Glomerular endothelial cell (primary cell): ENCODE measurements around the gene DHRSX. TPM values are rescaled to one million over a fixed set of nuclear protein-coding genes. Genes with fewer than 3 reads are reported as not detected.
"Not testable (repeated sequence)": the region's sequence is repeated elsewhere in the genome, so short reads cannot be mapped to it uniquely, and the experiment has no call there.

Experiments
- DNase-seq: peaks from one replicate; pipeline ENCODE4 v3.0.0-alpha.2; 2011; ENCODE audit warnings: low read depth, low spot score; ENCODE audit errors: extremely low read depth
- total RNA-seq: library from RNA; depleted of rRNA; stranded (reverse); fragments of >200 nt; gene quantifications from 2 replicates; pipeline ENCODE4 v1.2.3, GENCODE V29; 2015

DHRSX gene
- total RNA-seq, 1 donor from 2014 or later, result 22.5 TPM

DNA sequence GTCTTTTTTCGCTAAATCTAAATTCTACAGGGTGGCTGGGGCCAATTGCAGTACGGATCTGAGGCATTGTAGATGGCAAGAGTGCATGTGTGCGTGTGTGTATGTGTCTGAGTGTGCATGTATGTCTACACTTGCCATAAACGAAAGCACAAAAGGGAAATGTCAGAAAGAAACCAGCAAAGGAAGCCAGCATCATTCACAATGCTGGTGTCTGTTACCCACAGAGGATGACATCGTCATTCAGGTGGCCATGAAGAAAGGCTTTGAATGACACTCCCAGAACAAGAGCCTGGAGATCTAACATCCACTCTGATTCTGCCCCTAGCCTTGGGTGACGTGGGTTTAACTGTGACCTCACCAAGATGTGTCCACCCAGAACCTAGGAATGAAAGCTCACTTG lies 124.6 kb downstream of the DHRSX start:
- DNase-seq, result no peak

DNA sequence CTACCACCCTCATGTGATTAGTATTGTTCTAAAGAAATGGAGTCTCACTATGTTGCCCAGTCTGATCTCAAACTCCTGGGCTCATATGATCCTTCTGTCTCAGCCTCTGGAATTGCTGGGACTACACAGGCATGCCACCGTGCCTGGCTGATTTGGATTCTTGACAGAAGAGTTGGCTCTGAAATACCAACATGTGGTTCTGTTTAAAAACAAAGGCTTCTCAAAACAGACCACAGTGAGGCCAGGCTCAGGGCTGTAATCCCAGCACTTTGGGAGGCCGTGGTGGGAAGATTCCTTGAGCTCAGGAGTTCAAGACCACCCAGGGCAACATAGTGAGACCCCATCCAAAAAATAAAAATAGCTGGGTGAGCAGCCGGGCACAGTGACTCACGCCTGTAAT lies 126.7 kb downstream of the DHRSX start:
- DNase-seq, result no peak

DNA sequence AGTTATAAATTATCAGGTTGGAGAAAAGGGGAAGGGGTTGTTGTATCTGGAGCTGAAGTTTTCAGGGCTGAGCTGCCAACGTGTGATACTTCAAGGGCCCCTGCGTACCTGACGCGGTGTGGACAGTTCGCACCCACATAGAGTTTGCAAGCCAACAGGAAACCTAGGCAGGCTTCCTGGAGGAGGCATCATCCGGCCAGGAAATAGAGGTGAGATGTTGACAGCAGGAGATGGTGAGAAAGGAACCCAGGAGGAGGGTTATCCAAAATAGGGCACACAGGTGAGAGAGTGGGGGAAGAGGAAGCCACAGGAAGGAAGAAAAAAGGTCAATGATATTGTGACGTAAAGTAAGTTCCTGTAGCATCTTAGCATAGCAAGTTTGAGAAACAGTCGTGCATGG lies 127.2 kb downstream of the DHRSX start:
- DNase-seq, result no peak

DNA sequence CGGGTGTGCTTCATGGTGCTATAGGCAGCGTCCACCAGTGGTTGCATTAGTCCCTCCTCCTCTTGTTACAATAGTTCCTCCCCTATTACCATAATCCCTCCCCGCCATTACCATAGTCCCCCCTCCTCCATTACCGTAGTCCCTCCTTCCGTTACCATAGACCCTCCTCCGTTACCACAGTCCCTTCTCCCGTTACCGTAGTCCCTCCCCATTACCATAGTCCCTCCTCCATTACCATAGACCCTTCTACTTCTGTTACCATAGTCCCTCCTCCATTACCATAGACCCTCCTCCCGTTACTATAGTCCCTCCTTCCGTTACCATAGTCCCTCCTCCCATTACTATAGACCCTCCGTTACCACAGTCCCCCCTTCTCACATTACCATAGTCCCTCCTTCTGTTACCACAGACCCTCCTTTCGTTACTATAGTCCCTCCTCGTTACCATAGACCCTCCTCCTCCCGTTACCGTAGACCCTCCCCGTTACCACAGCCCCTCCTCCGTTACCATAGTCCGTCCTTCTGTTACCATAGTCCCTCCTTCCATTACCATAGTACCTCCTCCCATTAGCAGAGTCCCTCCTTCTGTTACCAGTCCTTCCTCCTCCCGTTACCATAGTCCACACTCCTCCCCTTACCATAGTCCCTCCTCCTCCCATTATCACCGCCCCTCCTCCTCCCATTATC lies 129.6 kb downstream of the DHRSX start:
- DNase-seq, result no peak

DNA sequence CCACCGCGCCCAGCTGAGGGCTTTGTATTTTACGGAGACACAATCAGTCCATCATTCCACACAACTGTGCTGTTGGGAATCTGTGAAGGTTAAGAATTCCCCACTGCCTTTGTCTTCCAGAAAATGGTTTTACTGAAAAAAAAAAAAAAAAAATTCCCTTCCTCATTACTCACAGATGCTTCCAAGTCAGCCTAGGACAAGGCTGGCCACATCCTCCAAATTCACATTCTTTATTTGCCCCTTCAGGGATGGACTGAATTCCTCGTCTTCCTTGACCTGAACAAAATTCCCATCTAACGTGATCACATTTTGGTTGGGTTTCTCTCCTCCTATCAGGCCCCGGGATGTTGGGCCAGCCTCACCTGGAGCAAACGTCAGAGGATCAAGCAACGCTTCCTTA lies 130.3 kb downstream of the DHRSX start:
- no peak for DNase-seq

DNA sequence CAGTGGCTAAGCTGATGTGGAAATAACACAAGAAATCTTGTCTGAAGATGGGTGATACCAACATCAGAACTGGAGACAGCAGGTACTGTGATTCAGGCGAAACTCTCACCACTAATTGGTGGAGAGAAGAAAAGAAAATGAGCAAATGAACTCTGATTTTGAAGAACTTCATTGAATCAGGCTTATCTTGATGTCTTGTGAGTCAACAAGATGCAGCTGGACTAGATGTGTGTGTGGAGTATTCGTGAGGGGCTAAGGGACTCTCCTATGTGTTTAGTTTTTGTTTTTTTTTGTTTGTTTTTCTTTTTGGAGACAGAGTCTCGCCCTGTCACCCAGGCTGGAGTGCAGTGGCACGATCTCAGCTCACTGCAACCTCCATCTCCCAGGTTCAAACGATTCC lies 131.6 kb downstream of the DHRSX start:
- DNase-seq, result no peak

DNA sequence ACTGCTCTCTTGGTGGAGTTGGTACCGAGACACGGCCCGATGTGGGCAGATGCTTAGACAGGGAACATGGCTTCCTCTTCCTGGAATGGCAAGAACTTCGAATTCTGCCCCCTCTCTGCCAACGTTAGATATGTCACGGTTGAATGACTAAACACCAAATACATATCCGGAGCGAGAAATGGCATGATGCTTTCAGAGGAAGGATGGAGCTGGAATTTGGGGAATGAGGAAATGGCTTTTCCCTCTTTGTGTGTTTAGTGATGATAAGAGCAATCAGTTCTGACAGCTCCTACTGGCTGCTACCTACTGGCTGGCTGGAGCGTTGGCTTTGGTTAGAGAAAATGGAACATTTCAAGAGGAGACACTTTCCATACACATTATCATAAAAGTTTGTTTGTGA lies 140.0 kb downstream of the DHRSX start:
- no peak for DNase-seq

DNA sequence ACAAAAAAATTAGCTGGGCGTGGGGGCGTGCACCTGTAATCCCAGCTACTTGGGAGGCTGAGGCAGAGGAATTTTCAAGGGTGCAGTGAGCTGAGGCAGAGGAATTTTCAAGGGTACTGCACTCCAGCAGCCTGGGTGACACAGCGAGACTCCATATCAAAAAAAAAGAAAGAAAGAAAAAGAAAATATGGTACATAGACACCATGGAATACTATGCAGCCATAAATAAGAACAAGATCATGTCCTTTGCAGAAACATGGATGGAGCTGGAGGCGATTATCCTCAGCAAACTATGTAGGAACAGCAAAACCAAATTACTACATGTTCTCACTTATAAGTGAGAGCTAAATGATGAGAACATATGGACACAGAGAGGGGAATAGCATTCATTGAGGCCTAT lies 141.3 kb downstream of the DHRSX start:
- DNase-seq, result not testable (repeated sequence)

DNA sequence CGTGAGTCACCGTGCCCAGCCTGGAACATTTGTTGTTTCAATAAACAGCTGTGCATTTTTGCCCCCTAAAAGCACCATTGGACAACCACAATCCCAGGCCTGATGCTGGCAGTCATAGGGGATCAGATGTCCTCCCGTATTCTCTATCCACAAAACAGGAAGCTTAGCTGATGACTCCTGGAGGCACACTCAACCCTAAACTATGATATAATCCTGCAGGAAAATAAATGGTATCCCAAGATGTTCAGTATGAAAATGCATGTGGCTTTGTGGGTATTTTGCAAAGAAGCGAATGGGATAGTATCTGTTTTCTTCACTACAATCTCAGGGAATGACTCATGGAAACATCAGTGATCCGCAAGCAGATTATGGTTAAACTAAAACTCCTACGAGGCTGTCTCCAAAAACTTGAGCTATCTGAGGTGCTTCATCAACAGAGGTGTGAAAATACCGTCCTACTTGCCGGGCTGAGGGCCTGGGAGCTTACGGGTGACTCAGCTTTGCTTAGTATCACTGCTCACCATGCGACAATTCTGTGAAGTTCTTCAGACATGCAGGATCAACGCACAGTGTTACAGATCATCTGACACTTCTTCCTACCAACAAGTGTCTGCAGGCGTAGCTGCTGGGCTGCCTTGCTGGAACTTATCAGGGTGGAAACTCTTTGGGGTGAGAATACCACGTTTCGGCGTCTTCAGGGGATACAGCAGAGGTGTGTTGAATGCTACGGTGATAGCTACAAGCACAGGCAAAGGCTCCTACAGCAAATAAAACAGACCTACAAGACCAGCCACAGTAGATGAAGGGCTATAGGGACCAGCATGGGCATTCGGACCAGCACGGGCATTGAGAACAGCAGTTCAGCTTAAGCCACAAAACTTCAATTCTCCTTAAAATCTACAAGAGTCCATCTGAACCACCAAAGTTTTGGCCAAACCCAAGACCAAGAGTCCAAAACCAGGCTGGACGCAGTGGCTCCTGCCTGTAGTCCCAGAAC lies 148.5 kb downstream of the DHRSX start:
- DNase-seq, result no peak

DNA sequence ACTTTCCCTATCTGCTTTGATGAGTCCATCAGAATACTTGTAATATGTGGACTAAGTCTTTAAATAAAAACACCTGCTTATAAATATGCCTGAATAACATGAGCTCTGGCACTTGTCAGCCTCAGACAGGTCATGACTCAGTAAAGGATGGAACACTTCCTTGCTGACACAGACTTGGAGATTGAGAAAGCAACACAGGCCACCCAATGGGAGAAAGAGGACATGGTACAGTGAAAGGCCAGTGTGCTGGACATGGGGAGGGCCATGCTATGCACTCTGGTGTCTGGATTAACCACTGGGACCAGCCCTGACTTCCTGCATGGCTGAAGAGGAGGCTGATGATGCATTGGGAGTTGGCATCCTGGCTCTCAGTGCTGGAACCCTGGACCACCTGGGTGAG lies 149.5 kb downstream of the DHRSX start:
- no peak for DNase-seq

DNA sequence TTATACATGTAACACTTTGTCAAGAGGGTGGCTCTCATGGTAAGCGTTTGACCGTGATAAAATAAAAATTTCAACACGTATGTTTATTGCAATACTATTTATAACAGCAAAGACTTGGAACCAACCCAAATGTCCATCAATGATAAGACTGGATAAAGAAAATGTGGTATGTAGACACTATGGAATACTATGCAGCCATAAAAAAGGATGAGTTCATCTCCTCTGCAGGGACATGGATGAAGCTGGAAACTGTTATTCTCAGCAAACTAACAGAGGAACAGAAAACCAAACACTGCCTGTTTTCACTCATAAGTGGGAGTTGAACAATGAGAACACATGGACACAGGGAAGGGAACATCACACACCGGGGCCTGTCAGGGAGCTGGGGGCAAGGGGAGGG lies 150.1 kb downstream of the DHRSX start:
- DNase-seq, result not testable (repeated sequence)

DNA sequence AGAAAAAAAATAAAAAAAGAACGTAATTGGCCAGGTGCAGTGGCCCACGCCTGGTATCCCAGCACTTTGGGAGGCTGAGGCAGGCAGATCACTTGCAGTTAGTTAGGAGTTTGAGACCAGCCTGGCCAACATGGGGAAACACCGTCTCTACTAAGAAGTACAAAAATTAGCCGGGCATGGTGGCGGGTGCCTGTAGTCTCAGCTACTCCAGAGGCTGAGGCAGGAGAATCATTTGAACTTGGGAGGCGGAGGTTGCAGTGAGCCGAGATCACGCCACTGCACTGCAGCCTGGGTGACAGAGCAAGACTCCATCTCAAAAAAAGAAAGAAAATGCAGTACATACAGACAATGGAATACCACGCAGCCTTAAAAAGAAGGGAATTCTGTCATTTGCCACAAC lies 150.7 kb downstream of the DHRSX start:
- DNase-seq, result not testable (repeated sequence)

DNA sequence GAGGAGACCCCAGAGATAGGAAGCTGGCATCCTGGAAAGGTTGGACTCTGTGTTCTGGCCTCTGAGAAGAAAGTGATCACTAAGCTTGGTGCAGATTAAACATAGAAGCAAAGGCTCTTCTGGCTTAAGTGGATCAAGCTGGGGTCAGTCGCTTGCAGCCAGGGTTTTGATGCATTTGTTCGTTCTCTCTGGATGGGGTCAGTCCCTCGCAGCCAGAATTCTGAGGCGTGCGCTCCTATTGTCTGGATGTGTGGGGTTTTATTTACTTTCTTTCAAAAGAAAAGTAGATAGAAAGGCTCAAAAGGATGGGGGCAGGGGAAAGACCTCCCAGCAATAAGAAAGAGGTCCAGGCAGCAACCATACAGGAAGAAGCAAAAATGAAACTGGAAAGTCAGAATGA lies 152.6 kb downstream of the DHRSX start:
- no peak for DNase-seq

DNA sequence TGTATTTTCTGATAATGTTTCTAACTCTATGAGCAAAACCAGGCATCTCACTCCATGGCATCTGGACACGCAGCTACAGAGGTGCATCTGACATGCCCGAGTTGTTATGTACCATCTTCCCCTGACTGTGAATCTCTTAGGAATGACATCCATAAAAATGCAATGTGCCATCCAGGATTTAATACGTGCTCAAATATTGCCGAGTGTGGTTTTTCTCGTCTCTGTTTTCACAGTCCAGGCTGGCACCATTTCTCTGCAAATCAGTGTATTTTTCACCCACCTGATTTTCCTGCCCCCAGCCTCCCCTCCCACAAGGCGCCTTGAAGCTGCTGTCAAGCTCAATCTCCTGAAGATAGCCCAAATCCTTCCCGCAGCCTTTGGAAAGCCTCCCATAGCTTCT lies 154.6 kb downstream of the DHRSX start:
- DNase-seq, result no peak

DNA sequence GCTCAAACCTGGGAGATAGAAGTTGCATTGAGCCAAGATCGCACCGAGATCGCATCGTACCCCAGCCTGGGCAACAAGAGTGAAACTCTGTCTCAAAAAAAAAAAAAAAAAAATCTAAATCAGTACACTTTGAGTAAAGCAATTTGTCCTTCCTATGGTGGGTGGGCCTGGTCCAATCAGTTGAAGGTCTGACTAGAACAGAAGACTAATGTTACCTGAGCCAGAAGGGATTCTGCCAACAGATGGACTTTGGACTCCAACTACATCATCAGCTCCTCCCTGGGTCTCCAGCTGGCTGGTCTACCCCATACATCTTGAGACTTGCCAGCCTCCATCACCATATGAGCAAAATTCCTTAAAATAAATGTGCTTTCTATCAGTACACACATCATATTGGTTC lies 155.2 kb downstream of the DHRSX start:
- DNase-seq, result no peak

DNA sequence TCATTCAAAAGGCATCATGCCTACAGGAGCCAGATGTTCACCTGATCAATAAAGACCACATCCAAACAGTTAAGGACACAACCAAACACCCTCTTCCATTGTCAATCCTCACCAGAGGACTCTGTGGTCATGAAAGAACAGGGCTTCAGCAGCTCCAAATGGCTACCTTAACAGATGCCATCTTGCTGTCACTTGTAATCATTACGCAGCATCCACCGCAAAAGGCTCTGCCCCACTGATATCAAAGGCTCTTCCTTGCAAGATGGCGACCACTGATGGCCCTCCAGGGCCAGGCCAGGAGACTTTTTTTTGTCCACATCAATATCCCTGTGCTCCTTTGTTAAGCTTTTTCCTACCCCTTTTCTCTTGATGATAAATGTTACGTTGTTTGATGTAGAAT lies 157.4 kb downstream of the DHRSX start:
- no peak for DNase-seq

DNA sequence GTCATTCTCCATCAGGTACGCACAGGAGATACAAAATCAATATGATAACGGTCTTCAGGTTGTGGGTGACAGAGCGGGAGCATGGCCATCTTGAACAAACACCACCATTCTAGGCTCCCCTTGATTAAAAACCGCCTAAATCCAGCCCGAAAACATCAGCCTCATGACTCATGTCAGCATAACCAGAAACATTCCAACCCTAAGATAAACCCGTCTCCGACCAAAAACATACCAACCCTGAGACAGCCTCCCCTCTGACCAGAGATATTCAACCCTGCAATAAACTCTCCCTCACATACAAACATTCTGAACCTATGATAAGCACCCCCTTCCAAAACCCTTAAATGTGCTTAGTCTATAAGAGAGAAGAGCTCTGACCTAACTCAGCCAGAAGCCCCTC lies 157.9 kb downstream of the DHRSX start:
- DNase-seq, result no peak

DNA sequence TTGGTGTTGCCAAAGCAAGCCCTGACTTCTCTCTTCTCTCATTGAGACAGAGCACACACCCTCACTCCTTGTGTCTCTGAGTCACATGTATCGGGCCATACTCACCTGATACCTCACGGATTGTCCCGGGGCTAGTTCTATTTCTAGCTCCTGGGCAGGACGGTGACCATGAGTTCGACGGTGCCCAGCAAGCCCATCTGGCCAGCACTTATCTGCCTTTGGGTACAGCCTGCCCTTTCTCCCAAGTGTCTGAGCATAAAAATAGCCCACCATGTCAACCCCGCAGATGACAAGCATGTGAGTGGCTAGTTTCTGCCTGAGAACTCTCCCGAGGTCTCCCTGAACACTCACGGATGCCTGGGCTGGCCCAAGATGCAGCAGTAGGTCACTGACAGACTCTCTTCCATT lies 158.5 kb downstream of the DHRSX start:
- DNase-seq, result no peak

DNA sequence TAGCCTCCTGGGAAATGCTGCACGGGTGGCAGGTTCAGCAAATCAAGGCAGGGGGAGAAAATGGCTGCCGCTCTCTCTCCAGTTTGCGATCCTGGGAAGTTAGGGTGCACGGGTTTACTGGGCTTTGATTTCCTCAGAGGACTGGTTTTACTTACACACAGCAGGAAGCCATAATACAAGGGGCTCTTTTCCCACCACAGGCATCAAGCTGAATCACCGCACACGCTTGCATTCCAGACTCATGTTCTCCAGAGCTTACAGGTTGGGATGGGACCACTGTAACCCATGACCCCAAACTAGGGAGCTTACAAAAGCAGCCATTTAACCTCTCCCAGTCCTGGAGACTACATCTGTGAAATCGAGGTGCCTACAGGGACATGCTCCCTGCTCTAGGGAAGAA lies 159.8 kb downstream of the DHRSX start:
- DNase-seq, result no peak

DNA sequence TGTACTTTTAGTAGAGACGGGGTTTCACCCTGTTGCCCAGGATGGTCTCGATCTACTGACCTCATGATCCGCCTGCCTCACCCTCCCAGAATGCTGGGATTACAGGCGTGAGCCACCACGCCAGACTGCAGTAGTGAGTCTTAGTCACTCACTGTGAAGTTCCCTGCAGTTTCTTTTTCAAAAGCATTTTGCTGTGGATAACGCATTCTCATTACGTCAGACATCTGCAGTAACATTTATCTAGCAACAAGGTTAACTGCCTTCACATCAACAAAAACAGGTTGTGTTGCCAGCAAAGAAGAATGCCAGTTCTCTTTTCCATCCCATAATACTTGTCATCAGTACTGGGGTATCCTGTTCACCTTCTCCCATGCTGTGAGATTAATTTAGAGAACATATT lies 164.6 kb downstream of the DHRSX start:
- no peak for DNase-seq

DNA sequence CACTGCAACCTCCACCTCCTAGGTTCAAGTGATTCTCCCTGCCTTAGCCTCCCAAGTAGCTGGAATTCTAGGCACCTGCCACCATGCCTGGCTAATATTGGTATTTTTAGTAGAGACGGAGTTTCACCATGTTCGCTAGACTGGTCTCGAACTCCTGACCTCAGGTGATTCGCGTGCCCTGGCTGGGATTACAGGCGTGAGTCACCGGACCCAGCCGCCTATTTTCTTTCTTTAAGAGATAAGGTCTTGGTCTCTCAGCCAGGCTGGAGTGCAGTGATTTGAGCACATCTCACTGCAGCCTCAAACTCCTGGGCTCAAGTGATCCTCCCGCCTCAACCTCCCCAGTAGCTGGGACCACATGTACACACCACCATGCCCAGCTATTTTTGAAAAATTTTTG lies 166.5 kb downstream of the DHRSX start:
- DNase-seq, result no peak

DNA sequence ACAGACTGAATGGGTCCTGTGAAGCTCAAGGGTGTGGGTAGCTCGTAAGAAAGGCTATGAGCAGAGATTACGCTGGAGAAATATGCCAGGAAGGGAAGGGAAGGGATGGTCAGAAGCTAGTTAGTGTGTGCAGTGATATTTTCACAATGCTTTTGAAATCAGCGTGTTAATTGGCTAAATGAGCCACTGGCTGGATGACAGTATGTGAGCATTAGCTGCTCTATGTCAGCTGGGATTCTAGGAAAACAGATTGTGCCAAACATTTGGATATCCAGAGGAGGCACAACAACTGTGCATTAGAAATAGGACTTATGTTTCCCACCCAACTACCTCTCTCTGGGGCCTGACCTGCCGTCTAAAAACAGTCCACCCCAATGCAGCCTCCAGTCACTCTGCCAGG lies 168.5 kb downstream of the DHRSX start:
- DNase-seq, result no peak
